ENCODE measurements around the gene ILF3. TPM values are rescaled to one million over a fixed set of nuclear protein-coding genes. Genes with fewer than 3 reads are reported as not detected.

ILF3 gene
- total and polyA plus RNA-seq, 2 of the 13 experiments (the other 11 are each of a cell fraction or from before 2014, with no cell fraction given): 120 to 173 TPM

GRCh38 chr19:10701955-10702525 lies 47.9 kb downstream of the ILF3 start (continued):
- TF ChIP-seq NCOA1 (CRISPR knock-in tag; IDR thresholded peaks at IDR 0.05): no peak
- peak; percentile 46 for TF ChIP-seq GATAD2A (CRISPR knock-in tag; IDR thresholded peaks at IDR 0.05)
- no peak for TF ChIP-seq STAT5B (CRISPR knock-in tag; IDR thresholded peaks at IDR 0.05)
- TF ChIP-seq ZNF138 (CRISPR knock-in tag; IDR thresholded peaks at IDR 0.05; ENCODE audit: low read depth): no peak
- TF ChIP-seq KDM5B (CRISPR knock-in tag; IDR thresholded peaks at IDR 0.05; ENCODE audit: borderline replicate concordance): no peak
- no peak for TF ChIP-seq KDM2A (CRISPR knock-in tag; IDR thresholded peaks at IDR 0.05; ENCODE audit: borderline replicate concordance, low read depth)
- peak; percentile 79; the same call in 1 of the 2 replicates for TF ChIP-seq MIER2 (CRISPR knock-in tag; IDR thresholded peaks at IDR 0.05)
- 0 out of 4 replicates have a peak, but pooled peaks of 1 of the 2 experiments have one; percentile 32 for TF ChIP-seq KLF16 (CRISPR knock-in tag; IDR thresholded peaks at IDR 0.05)
- TF ChIP-seq ZNF501 (CRISPR knock-in tag; IDR thresholded peaks at IDR 0.05): peak; percentile 59; the same call in 1 of the 2 replicates
- TF ChIP-seq ZBTB7B (CRISPR knock-in tag; IDR thresholded peaks at IDR 0.05): peak; percentile 84
- no peak for TF ChIP-seq KAT2B (IDR thresholded peaks at IDR 0.05; ENCODE audit: borderline replicate concordance, low read depth, low read length)
- TF ChIP-seq, protein P1, sequence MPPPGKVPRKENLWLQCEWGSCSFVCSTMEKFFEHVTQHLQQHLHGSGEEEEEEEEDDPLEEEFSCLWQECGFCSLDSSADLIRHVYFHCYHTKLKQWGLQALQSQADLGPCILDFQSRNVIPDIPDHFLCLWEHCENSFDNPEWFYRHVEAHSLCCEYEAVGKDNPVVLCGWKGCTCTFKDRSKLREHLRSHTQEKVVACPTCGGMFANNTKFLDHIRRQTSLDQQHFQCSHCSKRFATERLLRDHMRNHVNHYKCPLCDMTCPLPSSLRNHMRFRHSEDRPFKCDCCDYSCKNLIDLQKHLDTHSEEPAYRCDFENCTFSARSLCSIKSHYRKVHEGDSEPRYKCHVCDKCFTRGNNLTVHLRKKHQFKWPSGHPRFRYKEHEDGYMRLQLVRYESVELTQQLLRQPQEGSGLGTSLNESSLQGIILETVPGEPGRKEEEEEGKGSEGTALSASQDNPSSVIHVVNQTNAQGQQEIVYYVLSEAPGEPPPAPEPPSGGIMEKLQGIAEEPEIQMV (CRISPR knock-in tag; IDR thresholded peaks at IDR 0.05; ENCODE audit: low read depth): peak; percentile 45; the same call in 1 of the 2 replicates
- TF ChIP-seq CREB1 (IDR thresholded peaks at IDR 0.05): no peak
- no peak for TF ChIP-seq CREB1 (CRISPR knock-in tag; IDR thresholded peaks at IDR 0.05)
- TF ChIP-seq ATF7-NPFF (CRISPR knock-in tag; IDR thresholded peaks at IDR 0.05; ENCODE audit: low read depth): no peak
- no peak for TF ChIP-seq ZNF737 (CRISPR knock-in tag; IDR thresholded peaks at IDR 0.05; ENCODE audit: borderline replicate concordance)
- peak; percentile 9; the same call in 1 of the 2 replicates for TF ChIP-seq GABPB1 (CRISPR knock-in tag; IDR thresholded peaks at IDR 0.05)
- TF ChIP-seq, protein P2, sequence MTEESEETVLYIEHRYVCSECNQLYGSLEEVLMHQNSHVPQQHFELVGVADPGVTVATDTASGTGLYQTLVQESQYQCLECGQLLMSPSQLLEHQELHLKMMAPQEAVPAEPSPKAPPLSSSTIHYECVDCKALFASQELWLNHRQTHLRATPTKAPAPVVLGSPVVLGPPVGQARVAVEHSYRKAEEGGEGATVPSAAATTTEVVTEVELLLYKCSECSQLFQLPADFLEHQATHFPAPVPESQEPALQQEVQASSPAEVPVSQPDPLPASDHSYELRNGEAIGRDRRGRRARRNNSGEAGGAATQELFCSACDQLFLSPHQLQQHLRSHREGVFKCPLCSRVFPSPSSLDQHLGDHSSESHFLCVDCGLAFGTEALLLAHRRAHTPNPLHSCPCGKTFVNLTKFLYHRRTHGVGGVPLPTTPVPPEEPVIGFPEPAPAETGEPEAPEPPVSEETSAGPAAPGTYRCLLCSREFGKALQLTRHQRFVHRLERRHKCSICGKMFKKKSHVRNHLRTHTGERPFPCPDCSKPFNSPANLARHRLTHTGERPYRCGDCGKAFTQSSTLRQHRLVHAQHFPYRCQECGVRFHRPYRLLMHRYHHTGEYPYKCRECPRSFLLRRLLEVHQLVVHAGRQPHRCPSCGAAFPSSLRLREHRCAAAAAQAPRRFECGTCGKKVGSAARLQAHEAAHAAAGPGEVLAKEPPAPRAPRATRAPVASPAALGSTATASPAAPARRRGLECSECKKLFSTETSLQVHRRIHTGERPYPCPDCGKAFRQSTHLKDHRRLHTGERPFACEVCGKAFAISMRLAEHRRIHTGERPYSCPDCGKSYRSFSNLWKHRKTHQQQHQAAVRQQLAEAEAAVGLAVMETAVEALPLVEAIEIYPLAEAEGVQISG (CRISPR knock-in tag; IDR thresholded peaks at IDR 0.05): peak; percentile 60
- TF ChIP-seq, protein P3, sequence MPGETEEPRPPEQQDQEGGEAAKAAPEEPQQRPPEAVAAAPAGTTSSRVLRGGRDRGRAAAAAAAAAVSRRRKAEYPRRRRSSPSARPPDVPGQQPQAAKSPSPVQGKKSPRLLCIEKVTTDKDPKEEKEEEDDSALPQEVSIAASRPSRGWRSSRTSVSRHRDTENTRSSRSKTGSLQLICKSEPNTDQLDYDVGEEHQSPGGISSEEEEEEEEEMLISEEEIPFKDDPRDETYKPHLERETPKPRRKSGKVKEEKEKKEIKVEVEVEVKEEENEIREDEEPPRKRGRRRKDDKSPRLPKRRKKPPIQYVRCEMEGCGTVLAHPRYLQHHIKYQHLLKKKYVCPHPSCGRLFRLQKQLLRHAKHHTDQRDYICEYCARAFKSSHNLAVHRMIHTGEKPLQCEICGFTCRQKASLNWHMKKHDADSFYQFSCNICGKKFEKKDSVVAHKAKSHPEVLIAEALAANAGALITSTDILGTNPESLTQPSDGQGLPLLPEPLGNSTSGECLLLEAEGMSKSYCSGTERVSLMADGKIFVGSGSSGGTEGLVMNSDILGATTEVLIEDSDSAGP (CRISPR knock-in tag; IDR thresholded peaks at IDR 0.05; ENCODE audit: borderline replicate concordance): 0 out of 2 replicates have a peak, but pooled peaks have one; percentile 12
- TF ChIP-seq ZNF780A (CRISPR knock-in tag; IDR thresholded peaks at IDR 0.05): no peak
- 0 out of 2 replicates have a peak, but pooled peaks have one; percentile 41 for TF ChIP-seq PHF21A (CRISPR knock-in tag; IDR thresholded peaks at IDR 0.05)

All from HepG2 (cell line).